ENCODE data around the gene GGTA1. TPM values are rescaled to one million over a fixed set of nuclear protein-coding genes. Genes with fewer than 3 reads are reported as not detected.

Gene GGTA1
- total RNA-seq, 4 donors from 2014 or later: 5.8 to 8.6 (median 6.5) TPM

DNA sequence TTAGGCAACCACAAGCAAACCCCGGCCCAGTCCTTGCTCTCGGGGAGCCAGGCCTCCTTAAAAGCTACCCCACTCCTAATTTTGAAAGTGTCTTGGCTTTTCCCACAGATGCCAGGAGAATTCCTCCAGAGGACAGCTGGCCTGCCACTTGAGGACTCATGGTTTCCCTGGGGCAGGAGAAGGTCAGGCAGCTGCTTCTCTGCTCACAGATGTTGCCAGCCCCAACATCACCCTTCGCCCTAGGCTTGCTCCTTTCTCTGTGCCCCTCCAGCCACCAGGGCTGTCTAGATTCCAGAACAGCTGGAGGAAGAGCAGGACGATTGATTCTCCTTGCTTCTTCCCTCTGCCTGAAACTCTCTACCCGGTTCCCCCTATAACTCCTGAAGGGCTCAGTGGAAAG is 8.5 kb downstream of the GGTA1 start:
- Histone ChIP-seq H3K27ac (no peak overlapping the region), H3K27me3 (no peaks in the 10 kb centered on the region), H3K36me3 (no peaks in the 10 kb centered on the region), H3K4me1 (peaks cover 5% of the 10 kb centered on the region), H3K9me3 (no peaks in the 10 kb centered on the region), H3K4me3 (no peak overlapping the region)
- no peak for DNase-seq (ENCODE audit: low spot score in 2 of 2)
- WGBS: 78% methylated on average over 5 of the region's 5 CpGs
- TF ChIP-seq CTCF (IDR thresholded peaks at IDR 0.05) (no peak), POLR2AphosphoS5 (IDR thresholded peaks at IDR 0.05) (no peak), POLR2A (IDR thresholded peaks at IDR 0.05) (no peak), EP300 (IDR thresholded peaks at IDR 0.05) (no peak)

GRCh38 chr9:121489344-121489743 is 10.3 kb downstream of the GGTA1 start:
- 72% methylated on average over 2 of the region's 2 CpGs for WGBS
- DNase-seq (ENCODE audit: low spot score in 2 of 2): no peak
- TF ChIP-seq CTCF (IDR thresholded peaks at IDR 0.05) (no peak), POLR2A (IDR thresholded peaks at IDR 0.05) (no peak), EP300 (IDR thresholded peaks at IDR 0.05) (no peak), POLR2AphosphoS5 (IDR thresholded peaks at IDR 0.05) (no peak)
- Histone ChIP-seq H3K4me1 (peaks cover 13% of the 10 kb centered on the region), H3K27ac (no peak overlapping the region), H3K9me3 (no peaks in the 10 kb centered on the region), H3K4me3 (no peak overlapping the region), H3K36me3 (no peaks in the 10 kb centered on the region), H3K27me3 (no peaks in the 10 kb centered on the region)

DNA sequence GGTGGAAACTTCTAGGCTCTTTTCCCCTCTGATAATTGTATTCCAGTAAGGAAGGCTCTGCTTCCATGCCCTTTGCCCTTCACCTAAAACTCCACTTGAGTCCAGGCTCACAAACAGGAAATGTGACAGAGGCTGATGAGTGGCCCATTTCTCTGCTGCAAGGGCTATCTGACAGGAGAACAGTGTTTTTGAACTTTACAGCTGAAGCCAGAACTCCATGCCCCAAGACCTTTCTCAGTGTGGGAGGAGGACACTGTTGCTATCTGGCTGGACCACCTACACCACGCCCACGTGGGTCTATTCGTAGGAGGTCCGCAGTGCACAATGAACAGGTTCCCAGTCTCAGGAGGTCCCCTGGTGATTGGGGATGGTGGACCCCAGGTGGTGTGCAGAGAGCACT is 13.6 kb downstream of the GGTA1 start:
- TF ChIP-seq EP300 (IDR thresholded peaks at IDR 0.05) (no peak), POLR2A (IDR thresholded peaks at IDR 0.05) (no peak), POLR2AphosphoS5 (IDR thresholded peaks at IDR 0.05) (no peak), CTCF (IDR thresholded peaks at IDR 0.05) (no peak)
- H3K36me3 ChIP-seq: no peaks in the 10 kb centered on the region
- H3K9me3 ChIP-seq: no peaks in the 10 kb centered on the region
- 69% methylated on average over 3 of the region's 4 CpGs for WGBS
- peaks cover 21% of the 10 kb centered on the region for H3K4me1 ChIP-seq
- H3K27ac ChIP-seq: peak overlapping the region; percentile 42
- H3K4me3 ChIP-seq: no peak overlapping the region
- no peak for DNase-seq (ENCODE audit: low spot score in 2 of 2)
- no peaks in the 10 kb centered on the region for H3K27me3 ChIP-seq

GRCh38 chr9:121485623-121486022 is 14.0 kb downstream of the GGTA1 start:
- no peak for DNase-seq (ENCODE audit: low spot score in 2 of 2)
- no peak overlapping the region for H3K4me3 ChIP-seq
- TF ChIP-seq EP300 (IDR thresholded peaks at IDR 0.05): no peak
- no peak for TF ChIP-seq CTCF (IDR thresholded peaks at IDR 0.05)
- TF ChIP-seq POLR2A (IDR thresholded peaks at IDR 0.05): no peak
- no peak for TF ChIP-seq POLR2AphosphoS5 (IDR thresholded peaks at IDR 0.05)
- H3K27ac ChIP-seq: peak overlapping the region; percentile 69
- H3K27me3 ChIP-seq: no peaks in the 10 kb centered on the region
- H3K36me3 ChIP-seq: no peaks in the 10 kb centered on the region
- peaks cover 21% of the 10 kb centered on the region for H3K4me1 ChIP-seq
- WGBS: 86% methylated on average over 4 of the region's 4 CpGs
- H3K9me3 ChIP-seq: no peaks in the 10 kb centered on the region

DNA sequence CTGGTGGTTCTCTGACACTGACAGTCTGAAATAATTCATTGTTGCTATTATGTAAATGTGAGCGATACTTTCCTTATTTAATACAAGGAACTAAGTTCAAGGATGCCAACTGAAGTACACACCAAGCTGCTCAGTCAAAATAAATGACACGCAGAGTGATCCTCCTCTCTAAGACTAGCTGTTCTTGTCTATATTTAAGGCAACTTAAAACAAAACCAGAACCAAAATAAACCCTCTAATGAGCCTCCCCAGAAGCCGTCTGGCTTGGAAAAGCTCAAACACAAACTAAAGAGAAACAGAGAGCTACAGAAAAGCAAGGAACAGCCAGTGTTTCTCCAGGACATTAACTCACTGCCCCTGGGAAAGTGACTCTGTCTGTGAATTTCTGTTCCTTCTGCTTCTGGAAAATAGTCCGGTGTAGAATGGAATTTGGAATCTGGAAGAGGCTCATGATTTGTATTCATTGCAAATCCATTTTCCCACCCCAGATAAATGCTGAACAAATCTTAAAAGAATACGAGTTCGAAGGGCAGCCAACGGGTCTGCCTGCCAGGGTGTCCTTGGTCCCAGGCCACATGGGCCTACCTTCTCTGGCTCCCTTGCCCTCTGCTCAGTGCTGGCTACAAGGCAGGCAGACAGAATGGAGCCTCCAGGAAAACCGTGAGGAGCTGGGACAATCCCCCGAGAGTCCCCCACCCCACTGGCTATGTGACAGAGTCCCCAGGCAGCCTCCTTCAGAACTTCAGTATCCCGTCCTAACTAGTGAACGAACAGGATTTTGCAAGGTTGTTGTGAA is 14.8 kb downstream of the GGTA1 start:
- peaks cover 21% of the 10 kb centered on the region for H3K4me1 ChIP-seq
- no peak overlapping the region for H3K4me3 ChIP-seq
- DNase-seq (ENCODE audit: low spot score in 2 of 2): no peak
- H3K27ac ChIP-seq: peak overlapping the region; percentile 69
- H3K9me3 ChIP-seq: no peaks in the 10 kb centered on the region
- H3K27me3 ChIP-seq: no peaks in the 10 kb centered on the region
- no peaks in the 10 kb centered on the region for H3K36me3 ChIP-seq
- 59% methylated on average over 8 of the region's 11 CpGs for WGBS
- no peak for TF ChIP-seq EP300 (IDR thresholded peaks at IDR 0.05)
- TF ChIP-seq CTCF (IDR thresholded peaks at IDR 0.05): no peak
- no peak for TF ChIP-seq POLR2A (IDR thresholded peaks at IDR 0.05)
